ENCODE measurements around the gene WIF1. TPM values are rescaled to one million over a fixed set of nuclear protein-coding genes. Genes with fewer than 3 reads are reported as not detected.

WIF1 gene, protein sequence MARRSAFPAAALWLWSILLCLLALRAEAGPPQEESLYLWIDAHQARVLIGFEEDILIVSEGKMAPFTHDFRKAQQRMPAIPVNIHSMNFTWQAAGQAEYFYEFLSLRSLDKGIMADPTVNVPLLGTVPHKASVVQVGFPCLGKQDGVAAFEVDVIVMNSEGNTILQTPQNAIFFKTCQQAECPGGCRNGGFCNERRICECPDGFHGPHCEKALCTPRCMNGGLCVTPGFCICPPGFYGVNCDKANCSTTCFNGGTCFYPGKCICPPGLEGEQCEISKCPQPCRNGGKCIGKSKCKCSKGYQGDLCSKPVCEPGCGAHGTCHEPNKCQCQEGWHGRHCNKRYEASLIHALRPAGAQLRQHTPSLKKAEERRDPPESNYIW
- total RNA-seq, result 11.5 TPM

GRCh38 chr12:65121049-65121955 lies at the start of gene WIF1:
Gene WIF1, minus strand, starts transcription at chr12:65121305. Its CDS starts 114 bp downstream, at chr12:65121191.

DNA sequence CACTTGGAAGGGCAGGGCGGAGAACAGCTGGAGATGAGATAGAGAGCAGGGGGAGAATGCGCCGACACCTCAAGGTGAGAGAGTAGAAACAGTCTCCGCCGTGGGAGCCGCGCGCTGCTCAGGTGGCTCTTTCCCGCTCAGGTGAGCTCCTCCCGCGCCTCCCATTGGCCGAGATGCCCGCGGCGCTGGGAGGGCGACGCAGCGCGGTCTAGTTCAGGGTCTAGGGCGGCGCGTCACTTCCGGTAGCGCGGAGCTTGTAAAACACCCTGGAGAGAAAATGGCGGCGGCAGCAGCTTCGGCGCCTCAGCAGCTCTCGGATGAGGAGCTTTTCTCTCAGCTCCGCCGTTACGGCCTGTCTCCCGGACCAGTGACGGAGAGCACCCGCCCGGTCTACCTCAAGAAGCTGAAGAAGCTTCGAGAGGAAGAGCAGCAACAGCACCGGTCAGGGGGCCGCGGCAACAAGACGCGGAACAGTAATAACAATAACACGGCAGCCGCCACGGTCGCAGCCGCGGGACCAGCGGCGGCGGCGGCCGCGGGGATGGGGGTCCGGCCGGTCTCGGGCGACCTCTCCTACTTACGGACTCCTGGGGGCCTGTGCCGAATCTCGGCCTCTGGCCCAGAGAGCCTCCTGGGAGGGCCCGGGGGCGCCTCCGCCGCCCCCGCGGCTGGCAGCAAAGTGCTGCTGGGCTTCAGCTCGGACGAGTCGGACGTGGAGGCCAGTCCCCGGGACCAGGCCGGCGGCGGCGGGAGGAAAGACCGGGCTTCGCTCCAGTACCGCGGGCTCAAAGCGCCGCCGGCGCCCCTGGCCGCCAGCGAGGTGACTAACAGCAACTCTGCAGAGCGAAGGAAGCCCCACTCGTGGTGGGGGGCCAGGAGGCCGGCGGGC lies 48.5 kb upstream of the WIF1 start, which contains the start of gene LEMD3:
Gene LEMD3, plus strand, starts transcription at position 264 of the 889 bp plus-strand sequence. Its CDS starts 14 bp downstream, at position 278.

Small RNA genes within 50 kb of the gene (small RNA-seq; reads per million reads assigned to genes)
- gene RNU6-166P, result not detected

Other genes starting within 250 kb of the WIF1 start
- gene LEMD3, start 48.3 kb upstream of the WIF1 start, total RNA-seq, result 57.2 TPM
- 5.3 TPM for gene MSRB3, start 157.4 kb upstream of the WIF1 start, total RNA-seq